Pancreas (tissue), 10 donors: ENCODE measurements around the gene TCF15. TPM values are rescaled to one million over a fixed set of nuclear protein-coding genes. Genes with fewer than 3 reads are reported as not detected.

ENCODE experiments used
- ATAC-seq, 4 donors: fragments of 200-7000 bp; cut with Tn5 transposase; one replicate each; pipeline versions ENCODE4 v1.8.0 to v1.9.1; 2020; ENCODE audit warnings: mild to moderate bottlenecking in 4 of 4, moderate library complexity in 4 of 4
- DNase-seq, 6 donors: peaks; one replicate each; pipeline ENCODE4 v3.0.0-alpha.2; 2020
- FAIRE-seq: peaks from 2 replicates; lab custom pipeline; 2012; peaks lifted over from hg19 to GRCh38; lab: Jason Lieb, UNC
- H3K27ac ChIP-seq, 4 donors: fragments of 200-600 bp; sonication (generic); 1 replicate in 3 of 4; 2 replicates in 1 of 4; pipeline versions ENCODE4 v1.5.0 to v1.8.0; 2020
- H3K27me3 ChIP-seq, 4 donors: fragments of 200-600 bp; one replicate each; pipeline ENCODE4 v1.8.0; 2021
- H3K36me3 ChIP-seq, 3 donors: fragments of 200-600 bp; sonication (generic) in 1 of 3; one replicate each; pipeline versions ENCODE4 v1.5.0 to v1.8.0; 2020 to 2021
- H3K4me1 ChIP-seq, 3 donors: fragments of 200-600 bp; one replicate each; pipeline ENCODE4 v1.8.0; 2021
- H3K4me3 ChIP-seq, 4 donors: fragments of 200-600 bp; sonication (generic) in 2 of 4; one replicate each; pipeline versions ENCODE4 v1.5.0 to v1.8.0; 2020 to 2021
- H3K9me3 ChIP-seq, 4 donors: fragments of 200-600 bp; one replicate each; pipeline ENCODE4 v1.8.0; 2021
- CTCF ChIP-seq, 4 donors: fragments of 200-600 bp; sonication (generic) in 3 of 4; IDR thresholded peaks; one replicate each; pipeline versions ENCODE4 v1.5.0 to v1.8.0; 2021; ENCODE audit warnings: antibody characterized with exemption in 4 of 4
- WGBS, 2 donors: extraction: QIAGEN DNeasy Blood & Tissue Kit; methylation state at CpG; one replicate each; pipeline ENCODE4 v1.1.7; 2013; 5-methylcytosine and 5-hydroxymethylcytosine counted together
- intact Hi-C, 3 donors: fragments of 100-400 bp; cut with DNase I; formaldehyde crosslinking; loops; one replicate each; pipeline versions ENCODE4 v1.11.1 to v1.14.2; 2022
- polyA plus RNA-seq, 2 donors: library from polyadenylated mRNA; stranded (reverse); fragments of 200-250 nt; gene quantifications; one replicate each; pipeline ENCODE4 v1.2.3, GENCODE V29; 2013
- total RNA-seq, 6 donors: library from RNA; stranded (reverse); fragmentation: NEBNext Ultra II Directional in 4 of 6; extraction: Animal tissue kit (Norgen Biotek cat#: 25700) in 4 of 6; gene quantifications; one replicate each; pipeline versions ENCODE4 v1.2.1 to v1.2.4, GENCODE V29; 2021 to 2023
- donor health status: healthy with polysubstance abuse.
- donor health status: DM: no; HTN: no; CAD: no; lungs with moderate emphysema.
- donor health status: DM: no; HTN: no; CAD: no.
- donor health status: control.
- donor health status: control.
- donor health status: Bipolar disorder and iron deficiency.
- donor health status: DM: yes; HTN: yes; CAD: no.
- donor health status: DM: no; HTN: no; CAD: no.
- donor health status: DM: no; HTN: no; CAD: no.
- donor health status: DM: yes; HTN: yes; CAD: no.

Gene TCF15
- total and polyA plus RNA-seq, 8 donors: 0.16 to 0.80 (median 0.20) TPM; not detected in 1

- Histone ChIP-seq H3K27me3 (no peaks in the 10 kb centered on the region), H3K36me3 (no peaks in the 10 kb centered on the region), H3K9me3 (no peaks in the 10 kb centered on the region), H3K4me1 (no peaks in the 10 kb centered on the region), H3K4me3 (no peak overlapping the region), H3K27ac (no peak overlapping the region)
- intact Hi-C loops: no loop called here
- TF ChIP-seq CTCF (IDR thresholded peaks at IDR 0.05): no peak
- DNase-seq (no peak), ATAC-seq (no peak), FAIRE-seq (no peak)
- 82 to 86% methylated on average over 10 of the region's 10 CpGs for WGBS, 2 donors
Observed at GRCh38 chr20:588932-589672, 21.0 kb downstream of the TCF15 start.

GRCh38 chr20:588476-588875, 21.6 kb downstream of the TCF15 start:
- WGBS, 2 donors: 61 to 66% methylated on average over 3 of the region's 3 CpGs

GRCh38 chr20:584971-585301, 25.2 kb downstream of the TCF15 start:
- FAIRE-seq: no peak
- DNase-seq: no peak
- no peaks in the 10 kb centered on the region for H3K36me3 ChIP-seq
- no peak overlapping the region for H3K27ac ChIP-seq
- no peak overlapping the region for H3K4me3 ChIP-seq
- no peaks in the 10 kb centered on the region for H3K9me3 ChIP-seq
- no peaks in the 10 kb centered on the region for H3K4me1 ChIP-seq
- ATAC-seq: no peak
- TF ChIP-seq CTCF (IDR thresholded peaks at IDR 0.05): no peak
- peaks cover 0 to 5% (median 2%) of the 10 kb centered on the region in 4 donors for H3K27me3 ChIP-seq
- intact Hi-C loops: no loop called here
- WGBS, 2 donors: 62 to 63% methylated on average over 7 of the region's 7 CpGs

More at GRCh38 chr20:588476-588875, 21.6 kb downstream of the TCF15 start:
- Histone ChIP-seq H3K4me3 (no peak overlapping the region), H3K36me3 (no peaks in the 10 kb centered on the region), H3K9me3 (no peaks in the 10 kb centered on the region), H3K4me1 (no peaks in the 10 kb centered on the region), H3K27me3 (no peaks in the 10 kb centered on the region), H3K27ac (no peak overlapping the region)
- ATAC-seq (no peak), DNase-seq (no peak), FAIRE-seq (no peak)
- no peak for TF ChIP-seq CTCF (IDR thresholded peaks at IDR 0.05)
- intact Hi-C loops: no loop called here

DNA sequence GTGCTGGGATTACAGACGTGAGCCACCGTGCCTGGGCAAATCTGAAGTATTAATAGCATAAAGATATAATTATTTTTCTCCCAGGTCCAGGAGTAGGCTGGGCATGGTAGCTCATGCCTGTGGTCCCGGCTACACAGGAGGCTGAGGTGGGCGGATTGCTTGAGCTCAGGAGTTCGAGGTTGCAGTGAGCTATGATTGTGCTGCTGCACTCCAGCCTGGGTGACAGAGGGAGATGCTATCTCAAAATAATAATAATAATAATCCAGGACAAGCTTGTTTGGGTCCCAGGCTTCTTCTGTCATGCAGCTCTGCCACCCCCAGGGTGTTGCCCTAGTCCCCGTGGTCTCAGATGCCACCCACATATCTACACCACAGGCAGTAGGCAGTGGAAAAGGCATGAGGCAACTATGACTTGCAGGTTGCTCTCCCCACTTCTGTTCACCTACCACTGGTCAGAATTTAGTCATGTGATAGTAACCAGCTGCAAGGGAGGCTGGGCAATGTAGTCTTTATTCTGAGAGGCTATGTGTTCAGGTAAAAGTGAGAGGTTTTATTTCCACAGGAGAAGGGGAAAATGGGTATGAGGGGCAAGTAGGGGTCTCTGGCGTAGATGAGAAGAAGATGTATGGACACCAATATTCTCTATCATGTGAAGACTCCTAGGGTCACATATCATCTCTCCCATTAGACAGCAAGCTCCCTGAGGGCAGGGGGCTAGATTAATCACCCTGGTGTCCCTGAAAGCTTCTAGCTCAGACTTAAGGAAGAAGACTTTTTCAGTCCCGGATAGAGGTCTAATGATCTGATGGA, 25.7 kb downstream of the TCF15 start:
- no peaks in the 10 kb centered on the region for H3K4me1 ChIP-seq
- H3K36me3 ChIP-seq: no peaks in the 10 kb centered on the region
- 50 to 69% methylated on average over 8 of the region's 8 CpGs for WGBS, 2 donors
- H3K27ac ChIP-seq: no peak overlapping the region
- FAIRE-seq: no peak
- no peak for TF ChIP-seq CTCF (IDR thresholded peaks at IDR 0.05)
- H3K27me3 ChIP-seq: peaks cover 0 to 5% (median 2%) of the 10 kb centered on the region in 4 donors
- DNase-seq: no peak
- ATAC-seq: no peak
- H3K4me3 ChIP-seq: no peak overlapping the region
- no peaks in the 10 kb centered on the region for H3K9me3 ChIP-seq
- intact Hi-C loops: no loop called here
